Fibroblast of peridontal ligament (primary cell): Measurements from ENCODE around the gene MLLT10.
A peak's percentile ranks its signal among the peaks of the same experiment; 100 is the strongest.

ENCODE experiments used
- DNase-seq: peaks from one replicate; pipeline ENCODE4 v3.0.0-alpha.2; 2010; ENCODE audit errors: extremely low read depth

MLLT10 gene

GRCh38 chr10:21634599-21635365 is 100.8 kb downstream of the MLLT10 start:
- peak; percentile 17 for DNase-seq

GRCh38 chr10:21637795-21638194 is 103.8 kb downstream of the MLLT10 start:
- DNase-seq, result no peak

- no peak for DNase-seq
Measured at GRCh38 chr10:21638681-21639080, 104.6 kb downstream of the MLLT10 start.

GRCh38 chr10:21648040-21648439 is 114.0 kb downstream of the MLLT10 start:
- no peak for DNase-seq

- no peak for DNase-seq
Measured at GRCh38 chr10:21649454-21649872, 115.4 kb downstream of the MLLT10 start.

GRCh38 chr10:21650353-21650752 is 116.3 kb downstream of the MLLT10 start:
- DNase-seq, result no peak

- no peak for DNase-seq
Measured at GRCh38 chr10:21655236-21655635, 121.2 kb downstream of the MLLT10 start.

GRCh38 chr10:21655687-21656086 is 121.7 kb downstream of the MLLT10 start:
- no peak for DNase-seq

- DNase-seq, result no peak
Measured at GRCh38 chr10:21661087-21661486, 127.1 kb downstream of the MLLT10 start.

GRCh38 chr10:21661935-21662334 is 127.9 kb downstream of the MLLT10 start:
- DNase-seq, result no peak

- DNase-seq, result no peak
Measured at GRCh38 chr10:21662635-21663034, 128.6 kb downstream of the MLLT10 start.

- peak; percentile 30 for DNase-seq
Measured at GRCh38 chr10:21668831-21669230, 134.8 kb downstream of the MLLT10 start.

GRCh38 chr10:21670391-21670790 is 136.4 kb downstream of the MLLT10 start:
- no peak for DNase-seq

GRCh38 chr10:21673668-21674067 is 139.6 kb downstream of the MLLT10 start:
- DNase-seq, result no peak

GRCh38 chr10:21675157-21675796 is 141.2 kb downstream of the MLLT10 start:
- DNase-seq, result peak; percentile 33

- no peak for DNase-seq
Measured at GRCh38 chr10:21677551-21677950, 143.5 kb downstream of the MLLT10 start.

GRCh38 chr10:21681156-21681555 is 147.1 kb downstream of the MLLT10 start:
- no peak for DNase-seq

GRCh38 chr10:21687266-21688008 is 153.4 kb downstream of the MLLT10 start:
- DNase-seq, result peak; percentile 64

GRCh38 chr10:21688009-21688332 is 153.9 kb downstream of the MLLT10 start:
- no peak for DNase-seq

GRCh38 chr10:21688870-21689269 is 154.8 kb downstream of the MLLT10 start:
- no peak for DNase-seq

GRCh38 chr10:21689881-21690280 is 155.8 kb downstream of the MLLT10 start:
- no peak for DNase-seq

- no peak for DNase-seq
Measured at GRCh38 chr10:21692916-21693315, 158.9 kb downstream of the MLLT10 start.

- no peak for DNase-seq
Measured at GRCh38 chr10:21693418-21693817, 159.4 kb downstream of the MLLT10 start.
